ENCODE results near the gene CFAP57.

The CFAP57 gene

GRCh38 chr1:43229826-43230780, 58.0 kb downstream of the CFAP57 start:
- DNase-seq = no peak

GRCh38 chr1:43232074-43232473, 59.9 kb downstream of the CFAP57 start:
- no peak for DNase-seq

GRCh38 chr1:43232482-43232881, 60.4 kb downstream of the CFAP57 start:
- DNase-seq = no peak

- DNase-seq = no peak
Observed at GRCh38 chr1:43233631-43234030, 61.5 kb downstream of the CFAP57 start.

DNA sequence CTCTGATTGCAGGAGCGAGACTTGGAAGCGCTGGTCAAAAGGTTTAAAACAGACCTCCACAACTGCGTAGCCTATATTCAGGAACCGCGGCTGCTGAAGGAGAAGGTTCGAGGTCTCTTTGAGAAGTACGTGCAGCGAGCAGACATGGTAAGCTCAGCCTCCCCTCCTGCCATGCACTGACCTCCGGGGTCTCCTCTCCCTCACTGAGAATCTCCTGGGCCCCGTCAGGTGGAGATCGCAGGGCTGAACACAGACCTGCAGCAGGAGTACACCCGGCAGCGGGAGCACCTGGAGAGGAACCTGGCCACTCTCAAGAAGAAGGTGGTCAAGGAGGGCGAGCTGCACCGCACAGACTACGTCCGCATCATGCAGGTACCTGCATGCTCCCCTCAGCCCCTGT, 62.1 kb downstream of the CFAP57 start:
- DNase-seq = no peak

DNA sequence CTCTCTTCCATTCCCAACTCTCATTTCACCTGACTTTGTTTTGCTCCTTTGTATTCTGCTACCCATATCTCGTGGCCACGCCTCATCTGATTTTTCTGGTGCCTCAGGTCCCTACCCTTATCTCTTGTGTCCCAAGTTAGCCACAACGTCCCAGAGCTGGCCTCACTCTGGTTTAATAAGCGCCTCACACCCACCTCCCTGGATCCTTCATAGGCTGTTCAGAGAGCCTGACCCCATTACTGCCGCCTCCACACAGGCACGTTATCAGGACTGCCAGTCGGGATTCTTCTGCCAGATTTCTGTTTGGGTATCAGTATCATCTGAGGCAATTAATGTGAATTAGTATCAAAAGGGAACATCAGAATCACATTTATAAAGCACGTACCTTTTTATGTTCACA, 62.9 kb downstream of the CFAP57 start:
- DNase-seq = no peak

DNA sequence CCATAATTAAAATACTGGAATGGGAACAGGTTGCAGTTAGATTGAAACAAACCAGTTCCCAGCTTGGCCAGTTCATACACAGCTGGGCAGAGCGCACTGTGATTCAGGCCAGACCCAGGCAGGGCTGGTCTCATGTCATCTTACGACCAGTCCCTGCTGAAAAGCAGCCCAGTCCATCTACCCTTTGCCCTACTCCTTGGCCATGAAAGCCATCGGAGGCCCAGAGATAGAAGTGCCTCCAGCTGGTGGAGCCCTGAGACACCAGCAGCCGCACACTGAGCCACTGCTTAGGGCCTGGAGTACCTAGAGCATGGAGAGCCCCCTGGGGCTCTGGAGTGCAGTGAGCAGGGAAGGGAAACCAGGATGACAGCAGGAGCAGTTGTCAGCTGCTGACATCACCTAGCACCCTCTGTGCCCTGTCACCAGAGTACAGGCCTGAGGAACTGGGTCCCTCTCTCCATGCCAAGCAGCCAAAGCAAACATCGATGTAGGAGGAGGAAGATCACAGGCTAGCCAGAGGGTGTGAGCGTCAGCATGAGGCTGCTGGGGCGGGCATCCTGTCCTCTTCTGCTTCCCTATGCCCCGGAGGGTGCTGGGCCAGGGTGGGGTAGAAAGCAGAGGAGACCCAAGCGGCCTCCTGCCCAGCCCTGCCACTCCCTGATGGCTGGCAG, 63.5 kb downstream of the CFAP57 start:
- DNase-seq = no peak

DNA sequence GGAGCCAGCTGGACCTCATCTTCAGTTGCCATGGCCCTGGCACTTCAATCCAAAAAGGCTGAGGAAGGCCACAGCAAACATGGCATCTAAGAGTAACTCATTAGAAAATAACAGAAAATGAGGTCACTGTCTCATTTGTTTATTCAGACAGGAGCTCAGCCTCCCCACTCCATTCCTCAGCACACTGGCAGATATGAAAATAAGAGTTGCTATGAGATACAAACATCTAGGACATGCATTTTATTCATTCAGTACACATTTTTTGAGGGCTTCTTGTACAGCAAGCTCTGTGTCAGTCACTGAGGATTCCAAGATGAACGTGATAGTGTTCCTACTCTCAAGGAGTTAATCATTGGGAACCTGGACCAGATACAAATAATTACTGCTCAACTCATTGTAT, 65.0 kb downstream of the CFAP57 start:
- DNase-seq = no peak

DNA sequence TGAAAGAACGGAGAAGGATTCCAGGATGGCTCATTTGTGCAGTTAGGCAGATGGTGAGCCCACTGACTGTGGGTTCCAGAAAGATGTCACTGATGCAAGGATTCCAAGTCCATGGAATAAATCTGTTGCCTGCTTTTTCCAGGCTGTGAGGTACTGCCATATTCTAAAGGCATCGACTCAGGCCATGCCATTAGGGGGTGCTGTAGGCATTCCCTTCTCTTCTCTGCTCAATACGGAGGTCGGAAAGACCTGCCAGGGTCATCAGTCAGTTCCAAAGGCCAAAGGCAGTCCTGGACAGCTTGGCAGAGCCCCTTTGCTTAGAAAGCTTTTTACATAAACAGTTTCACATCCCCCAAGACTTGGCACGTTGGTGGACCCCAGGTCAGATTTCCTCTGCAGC, 66.0 kb downstream of the CFAP57 start:
- DNase-seq = peak in 1 of 2 donors; percentile 27

- DNase-seq = no peak
Observed at GRCh38 chr1:43238991-43239469, 66.9 kb downstream of the CFAP57 start.

- DNase-seq = no peak
Observed at GRCh38 chr1:43239484-43239883, 67.4 kb downstream of the CFAP57 start.

DNA sequence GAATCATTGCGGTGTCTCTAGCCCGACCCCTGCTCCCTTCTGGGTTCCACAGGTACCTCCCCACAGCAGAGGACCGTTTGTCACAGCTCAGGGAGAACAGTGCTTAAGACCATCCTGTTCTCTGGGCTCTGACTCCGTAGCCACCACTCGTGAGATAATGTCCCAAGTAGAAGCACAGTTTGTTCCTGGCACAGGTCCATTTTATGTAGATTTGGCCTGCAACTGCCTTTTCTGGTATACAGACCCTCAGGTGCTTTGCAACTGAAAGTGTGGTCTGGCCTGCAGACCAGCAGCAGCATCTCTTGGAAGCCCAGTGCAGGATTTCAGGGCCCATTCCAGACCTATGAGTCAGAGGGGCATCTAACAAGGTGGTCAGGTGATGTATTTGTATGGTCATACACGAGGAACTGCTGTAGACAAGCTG, 69.3 kb downstream of the CFAP57 start:
- DNase-seq = no peak

DNA sequence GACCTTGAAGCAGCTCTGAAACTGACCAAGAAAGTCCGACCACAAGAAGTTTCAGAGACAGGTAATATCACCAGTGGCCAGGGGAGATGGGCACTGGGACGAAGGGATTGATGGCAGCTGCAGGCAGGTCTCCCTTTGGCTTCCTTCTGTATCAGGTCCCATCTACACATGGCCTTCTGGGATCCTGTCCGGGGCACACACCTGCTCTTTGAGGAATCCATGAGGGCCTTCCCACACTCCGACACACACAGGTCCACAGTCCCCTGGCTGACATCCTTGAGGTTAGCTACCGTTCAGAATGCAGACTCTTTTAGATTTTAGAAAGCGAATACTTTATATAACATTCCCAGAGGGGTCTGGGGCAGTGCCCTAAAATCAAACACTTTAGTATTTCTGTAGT, 71.2 kb downstream of the CFAP57 start:
- DNase-seq = no peak

- no peak for DNase-seq
Observed at GRCh38 chr1:43246466-43247213, 74.5 kb downstream of the CFAP57 start.

GRCh38 chr1:43247256-43247921, 75.3 kb downstream of the CFAP57 start:
- no peak for DNase-seq

- DNase-seq = no peak
Observed at GRCh38 chr1:43250351-43250761, 78.2 kb downstream of the CFAP57 start.

GRCh38 chr1:43251024-43251423, 78.9 kb downstream of the CFAP57 start:
- no peak for DNase-seq

GRCh38 chr1:43252225-43252624, 80.1 kb downstream of the CFAP57 start:
- no peak for DNase-seq

- no peak for DNase-seq
Observed at GRCh38 chr1:43253173-43253572, 81.0 kb downstream of the CFAP57 start.

DNA sequence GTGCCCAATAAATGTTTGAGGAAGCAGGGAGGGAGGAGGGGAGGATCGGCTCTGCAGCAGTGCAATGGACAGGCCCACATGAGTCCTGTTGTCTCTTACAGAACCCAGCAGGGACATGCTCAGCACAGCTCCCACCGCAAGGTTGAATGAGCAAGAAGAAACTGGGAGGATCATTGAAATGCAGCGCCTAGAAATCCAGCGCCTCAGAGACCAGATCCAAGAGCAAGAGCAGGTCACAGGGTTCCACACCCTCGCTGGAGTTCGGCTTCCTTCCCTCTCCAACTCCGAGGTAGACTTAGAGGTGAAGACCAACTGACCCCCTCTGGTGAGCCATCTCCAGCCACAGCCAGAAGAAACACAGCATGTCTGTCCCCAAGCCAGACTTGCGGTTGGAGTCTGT, 81.7 kb downstream of the CFAP57 start:
- DNase-seq = no peak

GRCh38 chr1:43255438-43256210, 83.5 kb downstream of the CFAP57 start:
- no peak for DNase-seq

All from stimulated activated CD4-positive, alpha-beta T cell treated with anti-CD3 and anti-CD28 coated beads, Interleukin-2, amount 100 ng/mL, for 24 hours (primary cell).